ENCODE measurements around the gene NOVA2. TPM values are rescaled to one million over a fixed set of nuclear protein-coding genes. Genes with fewer than 3 reads are reported as not detected.

The NOVA2 gene
- total and polyA plus RNA-seq, 2 of the 8 experiments (the other 6 are each of a cell fraction or from before 2014, with no cell fraction given) = 3.2 to 24.6 TPM

DNA sequence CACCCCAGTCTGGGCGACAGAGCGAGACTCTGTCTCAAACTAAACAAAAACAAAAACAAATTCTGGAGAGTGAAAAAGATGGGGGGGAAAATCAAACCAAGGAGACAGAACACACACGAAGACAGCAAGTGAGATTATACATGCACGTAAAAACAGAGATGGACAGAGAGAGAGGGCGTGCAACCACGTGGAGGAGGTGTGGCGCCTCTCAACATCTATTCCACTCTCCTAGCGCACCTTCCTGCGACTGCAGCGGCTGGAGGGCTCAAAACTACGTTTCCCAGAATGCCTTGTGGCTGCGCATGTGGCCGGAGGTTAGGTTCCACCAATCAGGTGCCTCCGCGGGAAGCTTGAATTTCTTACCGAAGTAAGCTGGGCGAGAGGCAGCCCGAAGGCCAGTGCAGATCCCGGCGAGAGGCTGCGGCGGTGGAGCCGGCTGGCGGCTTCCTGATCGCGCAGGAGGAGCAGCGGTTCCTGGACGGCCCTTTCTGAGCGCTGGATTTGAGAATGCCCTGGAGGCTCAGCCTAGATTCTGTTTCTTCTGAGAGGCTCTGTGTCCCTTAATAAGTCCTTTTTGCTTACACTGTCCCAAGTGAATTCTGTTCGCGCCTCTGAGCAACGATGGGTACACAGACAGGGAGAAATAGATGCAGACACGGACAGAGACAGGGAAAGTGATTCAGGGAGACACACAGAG, 46.0 kb downstream of the NOVA2 start (continued):
- TF ChIP-seq NRF1 (IDR thresholded peaks at IDR 0.05; ENCODE audit: low read depth, low read length) (peak; percentile 38), BACH1 (IDR thresholded peaks at IDR 0.05; ENCODE audit: low read length) (no peak), KDM4A (IDR thresholded peaks at IDR 0.05; ENCODE audit: low read depth, low read length, severe bottlenecking) (peak; percentile 32), POU5F1 (IDR thresholded peaks at IDR 0.05; ENCODE audit: low read depth, low read length) (no peak), E2F6 (IDR thresholded peaks at IDR 0.05) (peak; percentile 98), EP300 (IDR thresholded peaks at IDR 0.05; ENCODE audit: borderline replicate concordance in 1 of 2, low read depth in 2 of 2, low read length in 2 of 2) (no peak), POLR2A (IDR thresholded peaks at IDR 0.05; ENCODE audit: control extremely low read depth in 1 of 2, low read depth in 2 of 2, low read length in 2 of 2) (peak; percentile 56 to 92), POLR2AphosphoS5 (IDR thresholded peaks at IDR 0.05; ENCODE audit: low read depth, low read length) (peak; percentile 85), KDM5A (IDR thresholded peaks at IDR 0.05; ENCODE audit: low read length) (no peak), KDM1A (IDR thresholded peaks at IDR 0.05; ENCODE audit: borderline replicate concordance, low read length) (no peak), RFX5 (IDR thresholded peaks at IDR 0.05; ENCODE audit: borderline replicate concordance, low read depth, low read length) (no peak), USF2 (IDR thresholded peaks at IDR 0.05; ENCODE audit: low read length) (peak; percentile 86), SIX5 (IDR thresholded peaks at IDR 0.05; ENCODE audit: low read depth, low read length) (peak; percentile 85), CTCF (IDR thresholded peaks at IDR 0.05; ENCODE audit: control extremely low read depth in 1 of 3, insufficient read depth in 1 of 3, low read depth in 1 of 3, low read length in 3 of 3) (peak; percentile 6 to 33 (median 33); a peak in 2 of 4 replicates), RAD21 (IDR thresholded peaks at IDR 0.05 in 1 of 2, conservative IDR thresholded peaks at IDR 0.05 in 1 of 2; ENCODE audit: low read depth in 2 of 2, low read length in 2 of 2) (peak; percentile 37 to 48; a peak in 3 of 4 replicates), SP1 (IDR thresholded peaks at IDR 0.05; ENCODE audit: low read depth, low read length) (peak; percentile 93), PHF8 (conservative IDR thresholded peaks at IDR 0.05; ENCODE audit: low read depth, low read length) (peak; percentile 61; the same call in 1 of the 2 replicates), SUZ12 (IDR thresholded peaks at IDR 0.05; ENCODE audit: low read length) (no peak), ATF3 (IDR thresholded peaks at IDR 0.05; ENCODE audit: insufficient read depth, low read depth, low read length) (peak; percentile 63; the same call in 1 of the 2 replicates)
